IMR-90 (cell line): Measurements from ENCODE around the gene EFNB2. TPM values are rescaled to one million over a fixed set of nuclear protein-coding genes. Genes with fewer than 3 reads are reported as not detected.

ENCODE experiments used
- ATAC-seq: fragments of 200-7000 bp; cut with Tn5 transposase; 2 replicates; pipeline ENCODE4 v1.9.1; 2020; ENCODE audit warnings: low read depth, mild to moderate bottlenecking, moderate library complexity
- BruUV-seq: library from RNA; stranded (reverse); fragments of 400-500 nt; replicated peaks from 2 replicates; lab custom pipeline; 2021; lab: Mats Ljungman, UMichigan
- CTCF ChIA-PET: fragments of 300-600 bp; formaldehyde crosslinking; extraction: SDS; loops from one replicate; lab custom pipeline; 2021; ENCODE audit warnings: antibody characterized with exemption; lab: Yijun Ruan, JAX
- POLR2A ChIA-PET: fragments of 300-600 bp; sonication (Branson Sonifier 250); formaldehyde crosslinking; loops from one replicate; lab custom pipeline; 2022; ENCODE audit warnings: antibody characterized with exemption; ENCODE audit not compliant: unreplicated experiment; lab: Charles Lee
- DNase-seq: peaks from one replicate; pipeline ENCODE4 v3.0.0; 2013
- H2AFZ ChIP-seq: replicated peaks from 2 replicates; pipeline ENCODE3; 2013; ENCODE audit warnings: low read length, mild to moderate bottlenecking; ENCODE audit not compliant: poor library complexity
- H2AK5ac ChIP-seq: 2 replicates; pipeline ENCODE4 v1.6.1; 2013; ENCODE audit warnings: low read depth, low read length, inconsistent platforms
- H2AK9ac ChIP-seq: replicated peaks from 2 replicates; pipeline ENCODE3; 2013; ENCODE audit warnings: mild to moderate bottlenecking, low read depth, low read length, moderate library complexity; ENCODE audit not compliant: poor library complexity
- H2BK120ac ChIP-seq: 2 replicates; pipeline ENCODE4 v1.6.1; 2013; ENCODE audit warnings: low read depth, low read length, inconsistent platforms
- H2BK15ac ChIP-seq: 3 replicates; pipeline ENCODE4 v1.6.1; 2013; ENCODE audit warnings: low read depth, low read length, inconsistent platforms
- H2BK20ac ChIP-seq: 2 replicates; pipeline ENCODE4 v1.6.1; 2013; ENCODE audit warnings: low read depth, mild to moderate bottlenecking, inconsistent platforms, low read length, moderate library complexity
- H2BK5ac ChIP-seq: 2 replicates; pipeline ENCODE4 v1.6.1; 2013; ENCODE audit warnings: mild to moderate bottlenecking, low read depth, low read length, inconsistent platforms; ENCODE audit not compliant: poor library complexity, severe bottlenecking
- H3K14ac ChIP-seq: replicated peaks from 2 replicates; pipeline ENCODE4 v1.6.1; 2013; ENCODE audit warnings: low read depth, low read length, inconsistent platforms
- H3K18ac ChIP-seq: 2 replicates; pipeline ENCODE4 v1.6.1; 2013; ENCODE audit warnings: low read depth, low read length, control low read depth
- H3K23ac ChIP-seq: 2 replicates; pipeline ENCODE4 v1.6.1; 2013; ENCODE audit warnings: low read depth, low read length, inconsistent platforms
- H3K27ac ChIP-seq: 2 replicates; pipeline ENCODE4 v1.5.1; 2013; ENCODE audit warnings: mild to moderate bottlenecking, control low read depth, low read length; ENCODE audit not compliant: insufficient read depth
- H3K27me3 ChIP-seq: 2 replicates; pipeline ENCODE4 v1.6.1; 2013; ENCODE audit warnings: low read length; ENCODE audit not compliant: control insufficient read depth, insufficient read depth
- H3K36me3 ChIP-seq: 2 replicates; pipeline ENCODE4 v1.6.1; 2013; ENCODE audit warnings: low read length, mixed read lengths; ENCODE audit not compliant: control insufficient read depth, insufficient read depth
- H3K4ac ChIP-seq: 2 replicates; pipeline ENCODE4 v1.6.1; 2013; ENCODE audit warnings: low read depth, low read length, inconsistent platforms
- H3K4me1 ChIP-seq: 2 replicates; pipeline ENCODE4 v1.6.1; 2013; ENCODE audit warnings: low read length, mixed read lengths; ENCODE audit not compliant: control insufficient read depth, insufficient read depth
- H3K4me2 ChIP-seq: 2 replicates; pipeline ENCODE4 v1.6.1; 2013; ENCODE audit warnings: low read depth, mild to moderate bottlenecking, control low read depth, low read length, moderate library complexity
- H3K4me3 ChIP-seq: 2 replicates; pipeline ENCODE4 v1.5.1; 2013; ENCODE audit warnings: low read depth, mild to moderate bottlenecking, control low read depth, low read length, moderate library complexity; ENCODE audit not compliant: insufficient read depth
- H3K56ac ChIP-seq: 2 replicates; pipeline ENCODE4 v1.6.1; 2013; ENCODE audit warnings: low read length, inconsistent platforms; ENCODE audit not compliant: insufficient read depth; ENCODE audit errors: extremely low read depth
- H3K79me1 ChIP-seq, 2 experiments: 2 replicates each; pipeline ENCODE4 v1.6.1; 2013; ENCODE audit warnings: low read length in 2 of 2, inconsistent platforms in 1 of 2, low read depth in 1 of 2
- H3K9ac ChIP-seq: 2 replicates; pipeline ENCODE4 v1.6.1; 2013; ENCODE audit warnings: low read depth, low read length, control low read depth
- H3K9me1 ChIP-seq: 2 replicates; pipeline ENCODE4 v1.6.1; 2013; ENCODE audit warnings: low read length, inconsistent platforms; ENCODE audit not compliant: insufficient read depth
- H3K9me3 ChIP-seq: 2 replicates; pipeline ENCODE4 v1.6.1; 2013; ENCODE audit warnings: low read length; ENCODE audit not compliant: control insufficient read depth, insufficient read depth
- H4K20me1 ChIP-seq: 2 replicates; pipeline ENCODE4 v1.6.1; 2013; ENCODE audit warnings: low read length, inconsistent platforms; ENCODE audit not compliant: insufficient read depth
- H4K5ac ChIP-seq: 2 replicates; pipeline ENCODE4 v1.6.1; 2013; ENCODE audit warnings: mild to moderate bottlenecking, low read depth, low read length, control low read depth
- H4K8ac ChIP-seq, 2 experiments: 2 replicates each; pipeline ENCODE4 v1.6.1; 2013; ENCODE audit warnings: low read depth in 2 of 2, low read length in 2 of 2, control low read depth in 1 of 2, inconsistent platforms in 1 of 2
- H4K91ac ChIP-seq: 2 replicates; pipeline ENCODE4 v1.6.1; 2013; ENCODE audit warnings: low read depth, low read length, inconsistent platforms; ENCODE audit not compliant: insufficient read depth
- BHLHE40 ChIP-seq: fragments of 150-350 bp; IDR thresholded peaks from 2 replicates; pipeline ENCODE4 v1.6.1; 2016; ENCODE audit warnings: mild to moderate bottlenecking, low read depth, low read length
- MXI1 ChIP-seq: IDR thresholded peaks from 2 replicates; pipeline ENCODE4 v1.6.1; 2012; ENCODE audit warnings: low read depth, mild to moderate bottlenecking, low read length, moderate library complexity, borderline replicate concordance
- NFE2L2 ChIP-seq: fragments of 150-350 bp; IDR thresholded peaks from 2 replicates; pipeline ENCODE4 v1.6.1; 2016; ENCODE audit warnings: low read depth, mild to moderate bottlenecking, low read length
- POLR2A ChIP-seq: IDR thresholded peaks from 2 replicates; pipeline ENCODE4 v1.6.1; 2012; ENCODE audit warnings: mild to moderate bottlenecking, low read depth, low read length
- RCOR1 ChIP-seq: IDR thresholded peaks from 2 replicates; pipeline ENCODE4 v1.6.1; 2012; ENCODE audit warnings: mild to moderate bottlenecking, low read length, improper control_type of control experiment; ENCODE audit not compliant: insufficient replicate concordance
- RFX5 ChIP-seq: IDR thresholded peaks from 2 replicates; pipeline ENCODE4 v1.8.0; 2012; ENCODE audit warnings: low read depth, mild to moderate bottlenecking, low read length, moderate library complexity
- WGBS, 2 experiments: methylation state at CpG; one replicate each; pipeline versions ENCODE4 v1.1.5 to v1.1.7; 2013; ENCODE audit warnings: missing lambda C conversion rate in 2 of 2; ENCODE audit not compliant: insufficient read length in 1 of 2; ENCODE audit errors: extremely low coverage in 2 of 2; 5-methylcytosine and 5-hydroxymethylcytosine counted together
- dilution Hi-C: fragments of 300-500 bp; cut with HindIII; formaldehyde crosslinking; loops from one replicate; pipeline ENCODE4 v1.14.3; 2018; ENCODE audit warnings: low sequenced_read_pairs; ENCODE audit not compliant: unreplicated experiment
- in situ Hi-C: fragments of 300-500 bp; cut with MboI; formaldehyde crosslinking; loops from 3 replicates; pipeline ENCODE4 v1.14.3; 2019; ENCODE audit warnings: low sequenced_read_pairs, inconsistent platforms, mixed read lengths
- intact Hi-C: fragments of 100-400 bp; cut with micrococcal nuclease; formaldehyde crosslinking; loops from 2 replicates; pipeline ENCODE4 v1.10.0; 2022
- polyA plus RNA-seq, 3 experiments: library from polyadenylated mRNA; depleted of rRNA; stranded (reverse); fragments of >200 nt; gene quantifications; 2 replicates each; pipeline ENCODE4 v1.2.3, GENCODE V29; 2012; ENCODE audit warnings: low replicate concordance in 1 of 3
- total RNA-seq: library from RNA; depleted of rRNA; stranded (reverse); fragments of >200 nt; gene quantifications from 2 replicates; pipeline ENCODE4 v1.2.3, GENCODE V29; 2012

EFNB2 gene
- total and polyA plus RNA-seq, 2 of the 4 experiments (the other 2 are of a cell fraction): 5.4 to 6.0 TPM

- no peak overlapping the region for H2BK15ac ChIP-seq
- TF ChIP-seq RCOR1 (no peak), NFE2L2 (no peak), RFX5 (no peak), BHLHE40 (no peak), POLR2A (no peak), MXI1 (no peak)
- no peak overlapping the region for H2BK120ac ChIP-seq
- ChIA-PET CTCF (interaction anchor here (0.7 kb wide), 1 partner anchor 9 kb away, joined by 3 read pairs; no protein-coding TSS in a partner anchor), POLR2A (no interaction called here)
- H3K4me3 ChIP-seq: no peak overlapping the region
- no peak overlapping the region for H4K91ac ChIP-seq
- no TSS peak for BruUV-seq
- no peak overlapping the region for H3K27ac ChIP-seq
- peak overlapping the region in 1 of 2 experiments; percentile 45; a peak in 2 of 4 replicates for H4K8ac ChIP-seq
- H2BK20ac ChIP-seq: no peak overlapping the region
- no peak overlapping the region; the same call in 1 of the 2 replicates for H3K4ac ChIP-seq
- H3K14ac ChIP-seq: no peak overlapping the region
- H3K9me3 ChIP-seq: no peaks in the 10 kb centered on the region
- DNase-seq (peak; percentile 61), ATAC-seq (peak; percentile 39)
- H3K4me2 ChIP-seq: peak overlapping the region; percentile 41; the same call in 1 of the 2 replicates
- no peak overlapping the region for H2BK5ac ChIP-seq
- peaks cover 25% of the 10 kb centered on the region for H4K20me1 ChIP-seq
- H3K4me1 ChIP-seq: peaks cover 3% of the 10 kb centered on the region; the same call in 1 of the 2 replicates
- peak overlapping the region; percentile 70 for H2AFZ ChIP-seq
- no peak overlapping the region for H4K5ac ChIP-seq
- no peaks in the 10 kb centered on the region for H3K36me3 ChIP-seq
- no peak overlapping the region for H3K23ac ChIP-seq
- H3K79me1 ChIP-seq: peaks cover 5 to 6% of the 10 kb centered on the region in 2 experiments; a peak in 2 of 4 replicates
- H3K27me3 ChIP-seq: no peaks in the 10 kb centered on the region
- in situ Hi-C loops: no loop called here
- H3K9ac ChIP-seq: no peak overlapping the region
- intact Hi-C loops: no loop called here
- H3K18ac ChIP-seq: no peak overlapping the region
- H3K56ac ChIP-seq: no peak overlapping the region
- dilution Hi-C loops: no loop called here
- H2AK5ac ChIP-seq: no peak overlapping the region
- WGBS, 2 experiments: 49% methylated on average over 10 of the region's 14 CpGs; no CpG with 5 or more reads in 1 of the 2 experiments
- H2AK9ac ChIP-seq: no peak overlapping the region
- peaks cover 6% of the 10 kb centered on the region for H3K9me1 ChIP-seq
These were observed 34.9 kb upstream of the EFNB2 start for GRCh38 chr13:106570299-106570852.
